NCI-H187 treated with DMSO at 0.1 percent for 48 hours (cell line): ENCODE measurements around the gene MALL.
"Not testable (repeated sequence)": the region's sequence is repeated elsewhere in the genome, so short reads cannot be mapped to it uniquely, and the experiment has no call there.

Source experiments
- DNase-seq: peaks from one replicate; lab custom pipeline; 2025; lab: John Stamatoyannopoulos, UW

Gene MALL

GRCh38 chr2:110115291-110116032, at the start of gene MALL:
TSS of gene MALL (minus strand) at chr2:110115822. CDS start at chr2:110115792, 30 bp downstream.
- no peak for DNase-seq

- peak; percentile 5 for DNase-seq
These were observed 41.7 kb upstream of the MALL start for GRCh38 chr2:110157153-110157793.

GRCh38 chr2:110154828-110155227, 39.2 kb upstream of the MALL start:
- not testable (repeated sequence) for DNase-seq

- DNase-seq, result not testable (repeated sequence)
These were observed 38.6 kb upstream of the MALL start for GRCh38 chr2:110154188-110154587.

GRCh38 chr2:110153416-110153815, 37.8 kb upstream of the MALL start:
- no peak for DNase-seq

- DNase-seq, result no peak
These were observed 37.3 kb upstream of the MALL start for GRCh38 chr2:110152943-110153342.

GRCh38 chr2:110149330-110150220, 34.0 kb upstream of the MALL start:
- no peak for DNase-seq

- no peak for DNase-seq
These were observed 31.3 kb upstream of the MALL start for GRCh38 chr2:110146945-110147332.

GRCh38 chr2:110146183-110146944, 30.7 kb upstream of the MALL start:
- no peak for DNase-seq

GRCh38 chr2:110143982-110144381, 28.4 kb upstream of the MALL start:
- no peak for DNase-seq

GRCh38 chr2:110140401-110140800, 24.8 kb upstream of the MALL start:
- DNase-seq, result no peak

GRCh38 chr2:110134025-110134424, 18.4 kb upstream of the MALL start:
- DNase-seq, result no peak

- no peak for DNase-seq
These were observed 15.5 kb upstream of the MALL start for GRCh38 chr2:110131166-110131565.

- DNase-seq, result no peak
These were observed 15.1 kb upstream of the MALL start for GRCh38 chr2:110130757-110131156.

- peak; percentile 27 for DNase-seq
These were observed 11.3 kb upstream of the MALL start for GRCh38 chr2:110126906-110127305.

- peak; percentile 82 for DNase-seq
These were observed 10.6 kb upstream of the MALL start for GRCh38 chr2:110126086-110126773.

- DNase-seq, result no peak
These were observed 9.5 kb upstream of the MALL start for GRCh38 chr2:110124939-110125691.

- no peak for DNase-seq
These were observed 8.6 kb upstream of the MALL start for GRCh38 chr2:110124038-110124825.

- no peak for DNase-seq
These were observed 6.0 kb upstream of the MALL start for GRCh38 chr2:110121592-110121991.

GRCh38 chr2:110121052-110121334, 5.4 kb upstream of the MALL start:
- no peak for DNase-seq
